Spleen (tissue), 7 donors: ENCODE measurements around the gene KLF16.
A peak's percentile ranks its signal among the peaks of the same experiment; 100 is the strongest.

Experiments used
- CTCF ChIP-seq, 11 experiments: fragments of 200-600 bp in 7 of 11; fragments of 450-650 bp in 4 of 11; sonication (generic) in 4 of 11; IDR thresholded peaks in 8 of 11; conservative IDR thresholded peaks in 3 of 11; 1 replicate in 7 of 11; 2 replicates in 4 of 11; pipeline versions ENCODE4 v1.4.0 to v1.8.0; 2016 to 2021; ENCODE audit warnings: antibody characterized with exemption in 11 of 11, inconsistent platforms in 4 of 11, mild to moderate bottlenecking in 1 of 11
- POLR2A ChIP-seq, 3 donors: fragments of 450-650 bp; IDR thresholded peaks; one replicate each; pipeline ENCODE4 v1.5.1; 2017; ENCODE audit warnings: antibody characterized with exemption in 3 of 3, mild to moderate bottlenecking in 1 of 3
- POLR2AphosphoS5 ChIP-seq, 3 donors: sonication (generic); formaldehyde crosslinking; IDR thresholded peaks; one replicate each; pipeline ENCODE4 v1.5.1; 2017; ENCODE audit warnings: antibody characterized with exemption in 3 of 3
- donor health status: DM: no; HTN: no; CAD: no; lungs with moderate emphysema.
- donor health status: DM: no; HTN: no; CAD: no.
- donor health status: DM: no; HTN: no; CAD: no.

GRCh38 chr19:1822210-1822609, 41.2 kb downstream of the KLF16 start:
- TF ChIP-seq CTCF (IDR thresholded peaks at IDR 0.05 in 8 of 11, conservative IDR thresholded peaks at IDR 0.05 in 3 of 11) (no peak), POLR2A (IDR thresholded peaks at IDR 0.05) (no peak), POLR2AphosphoS5 (IDR thresholded peaks at IDR 0.05) (peak in 1 of 3 donors; percentile 46)
